Measurements from ENCODE around the gene TMEM125.

Gene TMEM125

GRCh38 chr1:43277116-43277876, 7.5 kb downstream of the TMEM125 start:
- no peak overlapping the region for H3K27ac ChIP-seq (ENCODE audit: low read depth, low read length, poor library complexity, severe bottlenecking)
- no peak overlapping the region for H2AFZ ChIP-seq (ENCODE audit: low read length)
- TF ChIP-seq EZH2 (IDR thresholded peaks at IDR 0.05; ENCODE audit: borderline replicate concordance, low read length) (no peak), CTCF (IDR thresholded peaks at IDR 0.05; ENCODE audit: low read length) (no peak)
- H3K9me2 ChIP-seq (ENCODE audit: low read depth, low read length), result no peaks in the 10 kb centered on the region
- H3K4me3 ChIP-seq (ENCODE audit: low read depth, low read length, poor library complexity, severe bottlenecking), result no peak overlapping the region
- no peaks in the 10 kb centered on the region for H3K79me2 ChIP-seq (ENCODE audit: insufficient read depth, low read length)
- H3K27me3 ChIP-seq (ENCODE audit: insufficient read depth, low read length), result peaks cover 6% of the 10 kb centered on the region
- H4K20me1 ChIP-seq (ENCODE audit: insufficient read depth, low read length), result no peaks in the 10 kb centered on the region
- no peaks in the 10 kb centered on the region for H3K36me3 ChIP-seq (ENCODE audit: insufficient read depth, low read length)
- no peak overlapping the region for H3K9ac ChIP-seq (ENCODE audit: low read length)
- no peaks in the 10 kb centered on the region for H3K9me3 ChIP-seq (ENCODE audit: low read length)
- no peak overlapping the region for H3K4me2 ChIP-seq (ENCODE audit: low read length)
- no peaks in the 10 kb centered on the region for H3K4me1 ChIP-seq (ENCODE audit: insufficient read depth, low read length, severe bottlenecking)
- H3F3A ChIP-seq (ENCODE audit: insufficient read depth, low read length), result no peaks in the 10 kb centered on the region

GRCh38 chr1:43279161-43279560, 9.4 kb downstream of the TMEM125 start:
- no peak overlapping the region for H3K4me2 ChIP-seq (ENCODE audit: low read length)
- H3K9me2 ChIP-seq (ENCODE audit: low read depth, low read length), result no peaks in the 10 kb centered on the region
- no peak overlapping the region for H3K9ac ChIP-seq (ENCODE audit: low read length)
- H2AFZ ChIP-seq (ENCODE audit: low read length), result no peak overlapping the region
- no peaks in the 10 kb centered on the region for H3K79me2 ChIP-seq (ENCODE audit: insufficient read depth, low read length)
- no peaks in the 10 kb centered on the region for H4K20me1 ChIP-seq (ENCODE audit: insufficient read depth, low read length)
- no peaks in the 10 kb centered on the region for H3F3A ChIP-seq (ENCODE audit: insufficient read depth, low read length)
- H3K36me3 ChIP-seq (ENCODE audit: insufficient read depth, low read length), result no peaks in the 10 kb centered on the region
- H3K27me3 ChIP-seq (ENCODE audit: insufficient read depth, low read length), result peaks cover 6% of the 10 kb centered on the region; the same call in 1 of the 2 replicates
- no peak for TF ChIP-seq EZH2 (IDR thresholded peaks at IDR 0.05; ENCODE audit: borderline replicate concordance, low read length)
- TF ChIP-seq CTCF (IDR thresholded peaks at IDR 0.05; ENCODE audit: low read length), result no peak
- no peak overlapping the region for H3K27ac ChIP-seq (ENCODE audit: low read depth, low read length, poor library complexity, severe bottlenecking)
- H3K9me3 ChIP-seq (ENCODE audit: low read length), result no peaks in the 10 kb centered on the region
- no peak overlapping the region for H3K4me3 ChIP-seq (ENCODE audit: low read depth, low read length, poor library complexity, severe bottlenecking)
- H3K4me1 ChIP-seq (ENCODE audit: insufficient read depth, low read length, severe bottlenecking), result no peaks in the 10 kb centered on the region

GRCh38 chr1:43279666-43280065, 9.9 kb downstream of the TMEM125 start:
- no peak for TF ChIP-seq EZH2 (IDR thresholded peaks at IDR 0.05; ENCODE audit: borderline replicate concordance, low read length)
- TF ChIP-seq CTCF (IDR thresholded peaks at IDR 0.05; ENCODE audit: low read length), result no peak
- peaks cover 6% of the 10 kb centered on the region; the same call in 1 of the 2 replicates for H3K27me3 ChIP-seq (ENCODE audit: insufficient read depth, low read length)
- no peaks in the 10 kb centered on the region for H3K79me2 ChIP-seq (ENCODE audit: insufficient read depth, low read length)

More at GRCh38 chr1:43279666-43280065, 9.9 kb downstream of the TMEM125 start:
- Histone ChIP-seq H3K27ac (ENCODE audit: low read depth, low read length, poor library complexity, severe bottlenecking) (no peak overlapping the region), H3K9me2 (ENCODE audit: low read depth, low read length) (no peaks in the 10 kb centered on the region), H4K20me1 (ENCODE audit: insufficient read depth, low read length) (no peaks in the 10 kb centered on the region), H3F3A (ENCODE audit: insufficient read depth, low read length) (no peaks in the 10 kb centered on the region), H3K36me3 (ENCODE audit: insufficient read depth, low read length) (no peaks in the 10 kb centered on the region), H3K4me3 (ENCODE audit: low read depth, low read length, poor library complexity, severe bottlenecking) (no peak overlapping the region), H3K9ac (ENCODE audit: low read length) (no peak overlapping the region), H3K4me2 (ENCODE audit: low read length) (no peak overlapping the region), H3K9me3 (ENCODE audit: low read length) (no peaks in the 10 kb centered on the region), H3K4me1 (ENCODE audit: insufficient read depth, low read length, severe bottlenecking) (no peaks in the 10 kb centered on the region), H2AFZ (ENCODE audit: low read length) (no peak overlapping the region)

All from OCI-LY1 (cell line).